GM19023 (cell line): ENCODE measurements around the gene CENPF.

ENCODE experiments used
- ATAC-seq: cut with Tn5 transposase; IDR thresholded peaks from one replicate; pipeline ENCODE4 v1.9.1; 2021; ENCODE audit warnings: mild to moderate bottlenecking, moderate library complexity; ENCODE audit not compliant: unreplicated experiment

The CENPF gene

GRCh38 chr1:214707306-214708087 lies 104.5 kb downstream of the CENPF start:
- ATAC-seq: no peak

GRCh38 chr1:214708321-214708955 lies 105.4 kb downstream of the CENPF start:
- ATAC-seq: no peak

GRCh38 chr1:214709241-214709640 lies 106.2 kb downstream of the CENPF start:
- no peak for ATAC-seq

GRCh38 chr1:214712737-214713136 lies 109.7 kb downstream of the CENPF start:
- ATAC-seq: no peak
